Measurements from ENCODE around the gene HSF2BP. TPM values are rescaled to one million over a fixed set of nuclear protein-coding genes. Genes with fewer than 3 reads are reported as not detected.

Gene HSF2BP
- polyA plus RNA-seq, 1 donor from 2014 or later: 0.89 TPM

DNA sequence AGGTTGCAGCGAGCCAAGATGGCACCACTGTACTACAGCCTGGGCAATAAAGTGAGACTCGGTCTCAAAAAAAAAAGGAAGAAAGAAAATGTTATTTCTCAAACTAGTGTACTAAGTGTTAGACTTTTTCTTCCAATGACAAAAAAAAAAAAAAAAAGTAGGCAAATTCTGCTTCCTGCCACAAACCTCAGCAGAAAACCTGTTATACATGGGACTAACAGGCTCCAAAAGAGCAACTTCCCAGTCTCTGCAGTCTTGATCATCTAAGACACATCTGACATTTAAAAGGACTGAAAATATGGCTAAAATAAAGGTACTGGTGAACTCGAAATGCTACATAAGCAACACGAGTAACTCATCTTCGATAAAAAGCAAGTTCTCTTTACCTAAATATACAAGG is 59.6 kb downstream of the HSF2BP start:
- Histone ChIP-seq H3K79me2 (replicated peaks; ENCODE audit: insufficient read depth, low read length) (no peaks in the 10 kb centered on the region), H3K4me3 (ENCODE audit: low read length) (no peak overlapping the region), H3K27me3 (ENCODE audit: insufficient read depth, low read depth, low read length) (no peaks in the 10 kb centered on the region), H2AFZ (ENCODE audit: low read depth, low read length) (no peak overlapping the region), H3K9ac (ENCODE audit: low read length) (no peak overlapping the region), H3F3A (ENCODE audit: insufficient read depth, low read length, poor library complexity, severe bottlenecking) (no peaks in the 10 kb centered on the region), H3K36me3 (ENCODE audit: insufficient read depth, low read length) (no peaks in the 10 kb centered on the region), H3K9me3 (ENCODE audit: low read length) (no peaks in the 10 kb centered on the region), H4K20me1 (ENCODE audit: insufficient read depth) (no peaks in the 10 kb centered on the region), H3K27ac (ENCODE audit: low read length) (no peak overlapping the region), H3K9me2 (ENCODE audit: insufficient read depth, low read length) (no peaks in the 10 kb centered on the region), H3K4me2 (ENCODE audit: low read length) (no peak overlapping the region)
- no peak for TF ChIP-seq EP300 (conservative IDR thresholded peaks at IDR 0.05; ENCODE audit: poor library complexity, severe bottlenecking)
- TF ChIP-seq POLR2AphosphoS5 (IDR thresholded peaks at IDR 0.05): no peak
- TF ChIP-seq EZH2 (IDR thresholded peaks at IDR 0.05; ENCODE audit: borderline replicate concordance, insufficient read depth, low read length, poor library complexity, severe bottlenecking): no peak
- TF ChIP-seq, protein P1, sequence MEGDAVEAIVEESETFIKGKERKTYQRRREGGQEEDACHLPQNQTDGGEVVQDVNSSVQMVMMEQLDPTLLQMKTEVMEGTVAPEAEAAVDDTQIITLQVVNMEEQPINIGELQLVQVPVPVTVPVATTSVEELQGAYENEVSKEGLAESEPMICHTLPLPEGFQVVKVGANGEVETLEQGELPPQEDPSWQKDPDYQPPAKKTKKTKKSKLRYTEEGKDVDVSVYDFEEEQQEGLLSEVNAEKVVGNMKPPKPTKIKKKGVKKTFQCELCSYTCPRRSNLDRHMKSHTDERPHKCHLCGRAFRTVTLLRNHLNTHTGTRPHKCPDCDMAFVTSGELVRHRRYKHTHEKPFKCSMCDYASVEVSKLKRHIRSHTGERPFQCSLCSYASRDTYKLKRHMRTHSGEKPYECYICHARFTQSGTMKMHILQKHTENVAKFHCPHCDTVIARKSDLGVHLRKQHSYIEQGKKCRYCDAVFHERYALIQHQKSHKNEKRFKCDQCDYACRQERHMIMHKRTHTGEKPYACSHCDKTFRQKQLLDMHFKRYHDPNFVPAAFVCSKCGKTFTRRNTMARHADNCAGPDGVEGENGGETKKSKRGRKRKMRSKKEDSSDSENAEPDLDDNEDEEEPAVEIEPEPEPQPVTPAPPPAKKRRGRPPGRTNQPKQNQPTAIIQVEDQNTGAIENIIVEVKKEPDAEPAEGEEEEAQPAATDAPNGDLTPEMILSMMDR (IDR thresholded peaks at IDR 0.05; ENCODE audit: poor library complexity, severe bottlenecking): no peak
- no peak for TF ChIP-seq TAF1 (IDR thresholded peaks at IDR 0.05; ENCODE audit: low read depth)
- TF ChIP-seq, protein P2, sequence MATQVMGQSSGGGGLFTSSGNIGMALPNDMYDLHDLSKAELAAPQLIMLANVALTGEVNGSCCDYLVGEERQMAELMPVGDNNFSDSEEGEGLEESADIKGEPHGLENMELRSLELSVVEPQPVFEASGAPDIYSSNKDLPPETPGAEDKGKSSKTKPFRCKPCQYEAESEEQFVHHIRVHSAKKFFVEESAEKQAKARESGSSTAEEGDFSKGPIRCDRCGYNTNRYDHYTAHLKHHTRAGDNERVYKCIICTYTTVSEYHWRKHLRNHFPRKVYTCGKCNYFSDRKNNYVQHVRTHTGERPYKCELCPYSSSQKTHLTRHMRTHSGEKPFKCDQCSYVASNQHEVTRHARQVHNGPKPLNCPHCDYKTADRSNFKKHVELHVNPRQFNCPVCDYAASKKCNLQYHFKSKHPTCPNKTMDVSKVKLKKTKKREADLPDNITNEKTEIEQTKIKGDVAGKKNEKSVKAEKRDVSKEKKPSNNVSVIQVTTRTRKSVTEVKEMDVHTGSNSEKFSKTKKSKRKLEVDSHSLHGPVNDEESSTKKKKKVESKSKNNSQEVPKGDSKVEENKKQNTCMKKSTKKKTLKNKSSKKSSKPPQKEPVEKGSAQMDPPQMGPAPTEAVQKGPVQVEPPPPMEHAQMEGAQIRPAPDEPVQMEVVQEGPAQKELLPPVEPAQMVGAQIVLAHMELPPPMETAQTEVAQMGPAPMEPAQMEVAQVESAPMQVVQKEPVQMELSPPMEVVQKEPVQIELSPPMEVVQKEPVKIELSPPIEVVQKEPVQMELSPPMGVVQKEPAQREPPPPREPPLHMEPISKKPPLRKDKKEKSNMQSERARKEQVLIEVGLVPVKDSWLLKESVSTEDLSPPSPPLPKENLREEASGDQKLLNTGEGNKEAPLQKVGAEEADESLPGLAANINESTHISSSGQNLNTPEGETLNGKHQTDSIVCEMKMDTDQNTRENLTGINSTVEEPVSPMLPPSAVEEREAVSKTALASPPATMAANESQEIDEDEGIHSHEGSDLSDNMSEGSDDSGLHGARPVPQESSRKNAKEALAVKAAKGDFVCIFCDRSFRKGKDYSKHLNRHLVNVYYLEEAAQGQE (IDR thresholded peaks at IDR 0.05; ENCODE audit: borderline replicate concordance): no peak
- no peak for TF ChIP-seq RAD21 (conservative IDR thresholded peaks at IDR 0.05)
- TF ChIP-seq SMC3 (conservative IDR thresholded peaks at IDR 0.05; ENCODE audit: poor library complexity): no peak
- no peak for TF ChIP-seq MXI1 (conservative IDR thresholded peaks at IDR 0.05; ENCODE audit: poor library complexity, severe bottlenecking)

DNA sequence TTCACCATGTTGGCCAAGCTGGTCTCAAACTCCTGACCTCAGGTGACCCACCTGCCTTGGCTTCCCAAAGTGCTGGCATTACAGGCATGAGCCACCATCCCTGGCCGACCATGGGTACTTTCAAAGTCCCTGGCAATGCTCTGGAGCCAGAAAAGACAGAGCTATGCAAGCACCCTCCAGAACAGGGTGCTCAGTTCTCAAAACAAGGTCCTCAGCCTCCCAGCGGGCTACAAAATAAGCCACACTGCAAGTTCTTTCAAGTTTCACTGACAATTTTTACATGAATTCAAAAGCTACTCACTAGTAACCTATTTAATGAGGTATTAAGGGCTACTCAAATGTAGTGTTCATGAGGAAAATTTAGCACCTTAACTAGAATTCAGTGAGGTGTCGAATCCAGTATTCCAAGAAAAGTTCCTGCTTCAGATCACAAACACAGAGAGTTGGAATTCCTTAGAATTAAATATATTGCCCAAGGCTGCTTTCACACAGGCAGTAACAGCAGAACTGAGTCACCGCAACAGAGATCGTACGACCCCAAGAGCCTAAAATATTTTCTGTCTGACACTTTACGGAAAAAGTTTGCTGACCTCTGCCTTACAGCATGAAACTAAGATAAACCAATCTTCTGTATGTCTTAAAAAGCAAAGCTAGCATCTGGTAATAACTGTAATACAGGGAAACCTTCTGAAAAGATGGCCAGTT is 60.7 kb downstream of the HSF2BP start:
- no peak overlapping the region for H3K27ac ChIP-seq (ENCODE audit: low read length)
- H3F3A ChIP-seq (ENCODE audit: insufficient read depth, low read length, poor library complexity, severe bottlenecking): no peaks in the 10 kb centered on the region
- no peaks in the 10 kb centered on the region for H3K79me2 ChIP-seq (replicated peaks; ENCODE audit: insufficient read depth, low read length)
- no peak overlapping the region for H3K4me3 ChIP-seq (ENCODE audit: low read length)
- H3K36me3 ChIP-seq (ENCODE audit: insufficient read depth, low read length): no peaks in the 10 kb centered on the region
- H3K9me3 ChIP-seq (ENCODE audit: low read length): no peaks in the 10 kb centered on the region
- H3K27me3 ChIP-seq (ENCODE audit: insufficient read depth, low read depth, low read length): no peaks in the 10 kb centered on the region
- no peak overlapping the region for H3K4me2 ChIP-seq (ENCODE audit: low read length)
- TF ChIP-seq POLR2AphosphoS5 (IDR thresholded peaks at IDR 0.05) (no peak), RAD21 (conservative IDR thresholded peaks at IDR 0.05) (no peak), MXI1 (conservative IDR thresholded peaks at IDR 0.05; ENCODE audit: poor library complexity, severe bottlenecking) (no peak), EZH2 (IDR thresholded peaks at IDR 0.05; ENCODE audit: borderline replicate concordance, insufficient read depth, low read length, poor library complexity, severe bottlenecking) (no peak), TAF1 (IDR thresholded peaks at IDR 0.05; ENCODE audit: low read depth) (no peak), EP300 (conservative IDR thresholded peaks at IDR 0.05; ENCODE audit: poor library complexity, severe bottlenecking) (no peak), SMC3 (conservative IDR thresholded peaks at IDR 0.05; ENCODE audit: poor library complexity) (no peak)
- TF ChIP-seq, protein P2 (IDR thresholded peaks at IDR 0.05; ENCODE audit: borderline replicate concordance): no peak
- TF ChIP-seq, protein P1 (IDR thresholded peaks at IDR 0.05; ENCODE audit: poor library complexity, severe bottlenecking): no peak
- no peak overlapping the region for H2AFZ ChIP-seq (ENCODE audit: low read depth, low read length)
- no peaks in the 10 kb centered on the region for H4K20me1 ChIP-seq (ENCODE audit: insufficient read depth)
- no peak overlapping the region for H3K9ac ChIP-seq (ENCODE audit: low read length)
- H3K9me2 ChIP-seq (ENCODE audit: insufficient read depth, low read length): no peaks in the 10 kb centered on the region
